ENCODE data around the gene BRD3OS.

The BRD3OS gene

GRCh38 chr9:134052491-134052890 is 27.2 kb downstream of the BRD3OS start:
- DNase-seq (ENCODE audit: low read depth) = no peak

GRCh38 chr9:134052941-134053340 is 27.7 kb downstream of the BRD3OS start:
- no peak for DNase-seq (ENCODE audit: low read depth)

- DNase-seq (ENCODE audit: low read depth) = no peak
Measured at GRCh38 chr9:134053401-134053871, 28.2 kb downstream of the BRD3OS start.

- DNase-seq (ENCODE audit: low read depth) = no peak
Measured at GRCh38 chr9:134053941-134054761, 28.9 kb downstream of the BRD3OS start.

GRCh38 chr9:134054891-134055811 is 29.9 kb downstream of the BRD3OS start:
- DNase-seq (ENCODE audit: low read depth) = no peak

- no peak for DNase-seq (ENCODE audit: low read depth)
Measured at GRCh38 chr9:134055981-134056461, 30.7 kb downstream of the BRD3OS start.

- no peak for DNase-seq (ENCODE audit: low read depth)
Measured at GRCh38 chr9:134056483-134057306, 31.4 kb downstream of the BRD3OS start.

GRCh38 chr9:134057307-134057657 is 32.0 kb downstream of the BRD3OS start:
- no peak for DNase-seq (ENCODE audit: low read depth)

GRCh38 chr9:134057751-134058701 is 32.7 kb downstream of the BRD3OS start:
- no peak for DNase-seq (ENCODE audit: low read depth)

GRCh38 chr9:134058716-134059115 is 33.4 kb downstream of the BRD3OS start:
- DNase-seq (ENCODE audit: low read depth) = no peak

- no peak for DNase-seq (ENCODE audit: low read depth)
Measured at GRCh38 chr9:134059188-134059641, 33.9 kb downstream of the BRD3OS start.

GRCh38 chr9:134059661-134060395 is 34.5 kb downstream of the BRD3OS start:
- no peak for DNase-seq (ENCODE audit: low read depth)

- DNase-seq (ENCODE audit: low read depth) = no peak
Measured at GRCh38 chr9:134060546-134060945, 35.3 kb downstream of the BRD3OS start.

GRCh38 chr9:134061019-134061687 is 35.9 kb downstream of the BRD3OS start:
- no peak for DNase-seq (ENCODE audit: low read depth)

GRCh38 chr9:134061688-134062371 is 36.5 kb downstream of the BRD3OS start:
- no peak for DNase-seq (ENCODE audit: low read depth)

GRCh38 chr9:134062461-134063087 is 37.3 kb downstream of the BRD3OS start:
- DNase-seq (ENCODE audit: low read depth) = no peak

- no peak for DNase-seq (ENCODE audit: low read depth)
Measured at GRCh38 chr9:134063088-134063570, 37.8 kb downstream of the BRD3OS start.
